Medulla oblongata (tissue), 1 donor: ENCODE data around the gene LRRC32.

Source experiments
- DNase-seq: peaks from one replicate; pipeline ENCODE4 v3.0.0-alpha.2; 2015; ENCODE audit errors: extremely low spot score

LRRC32 gene

DNA sequence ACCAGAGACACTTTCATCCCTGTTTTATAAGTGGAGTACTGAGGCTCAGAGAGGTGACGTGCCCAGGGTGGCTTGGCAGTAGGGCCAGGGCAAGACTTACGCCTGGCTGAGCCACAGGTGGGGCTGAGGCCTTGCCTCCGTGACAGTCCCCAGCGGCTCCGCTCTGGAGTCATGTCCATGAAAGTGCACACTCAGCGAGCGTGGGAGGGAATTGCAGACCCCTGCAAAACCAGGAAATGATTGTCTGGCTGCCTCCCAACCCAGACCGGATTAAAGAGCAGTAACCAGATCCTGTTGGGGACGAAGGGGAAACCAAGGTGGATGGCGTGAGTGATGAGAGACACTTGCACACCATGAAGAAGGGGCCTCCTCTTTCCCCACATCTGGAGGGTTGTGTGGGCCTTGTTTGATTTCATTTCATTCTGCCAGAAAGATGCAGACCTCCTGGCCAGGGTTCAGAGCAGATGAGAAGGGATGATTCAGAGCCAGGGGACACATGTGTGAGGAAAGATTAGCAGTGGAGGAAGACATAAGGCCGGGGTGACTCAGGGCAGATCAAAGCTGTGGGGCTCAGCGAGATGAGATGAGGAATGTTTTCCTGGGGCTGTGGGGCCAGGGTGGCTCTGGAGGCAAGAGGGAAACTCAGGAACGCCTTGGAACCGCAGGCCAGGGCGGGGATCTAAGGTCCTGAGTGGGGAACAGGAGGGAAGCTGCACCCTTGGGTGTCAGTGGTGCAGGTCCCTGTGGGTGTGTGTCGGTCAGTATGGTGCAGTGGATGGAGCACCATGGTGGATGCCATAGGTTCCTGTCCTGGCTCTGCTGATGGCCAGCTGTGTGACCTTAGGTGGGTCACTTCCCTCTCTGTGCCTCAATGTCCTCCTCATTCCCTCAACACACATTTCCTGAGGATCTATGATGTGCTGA lies 29.9 kb upstream of the LRRC32 start:
- no peak for DNase-seq

GRCh38 chr11:76699451-76700091 lies 29.0 kb upstream of the LRRC32 start:
- no peak for DNase-seq

DNA sequence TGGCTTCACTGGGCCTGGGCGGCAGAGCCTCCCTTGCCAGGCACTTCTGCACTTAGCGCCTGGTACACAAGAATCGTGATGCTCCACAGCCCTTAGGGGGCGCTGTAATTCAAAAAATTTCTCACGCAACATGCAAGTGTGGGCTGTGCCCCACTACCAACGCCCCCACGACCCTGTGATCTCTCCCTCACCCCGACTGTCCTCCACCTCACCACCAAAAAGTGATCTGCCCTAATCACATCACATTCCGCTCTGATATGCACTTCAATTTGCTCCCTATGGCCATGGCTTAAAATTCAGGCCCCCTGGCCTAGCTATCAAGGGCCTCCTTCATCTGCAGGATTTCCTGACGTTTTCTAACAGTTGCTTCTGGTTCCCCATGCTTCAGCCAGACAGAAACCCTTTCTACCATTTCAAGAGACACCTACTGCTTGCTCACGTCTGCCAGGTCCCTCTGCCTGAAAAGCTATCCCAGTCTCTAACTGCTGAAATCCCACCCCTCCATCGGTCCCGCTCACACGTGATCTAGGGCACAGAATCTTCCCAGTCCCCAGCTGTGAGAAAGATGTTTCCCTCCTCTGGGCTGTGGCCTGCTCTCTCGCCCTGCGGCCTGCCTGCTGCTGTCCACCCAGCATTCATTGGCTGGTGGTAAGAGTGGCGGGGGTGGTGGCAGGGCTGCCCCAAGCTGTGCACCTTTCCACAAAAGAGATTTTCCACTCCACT lies 27.9 kb upstream of the LRRC32 start:
- DNase-seq: no peak

- no peak for DNase-seq
Observed at GRCh38 chr11:76696756-76697155, 26.2 kb upstream of the LRRC32 start.

DNA sequence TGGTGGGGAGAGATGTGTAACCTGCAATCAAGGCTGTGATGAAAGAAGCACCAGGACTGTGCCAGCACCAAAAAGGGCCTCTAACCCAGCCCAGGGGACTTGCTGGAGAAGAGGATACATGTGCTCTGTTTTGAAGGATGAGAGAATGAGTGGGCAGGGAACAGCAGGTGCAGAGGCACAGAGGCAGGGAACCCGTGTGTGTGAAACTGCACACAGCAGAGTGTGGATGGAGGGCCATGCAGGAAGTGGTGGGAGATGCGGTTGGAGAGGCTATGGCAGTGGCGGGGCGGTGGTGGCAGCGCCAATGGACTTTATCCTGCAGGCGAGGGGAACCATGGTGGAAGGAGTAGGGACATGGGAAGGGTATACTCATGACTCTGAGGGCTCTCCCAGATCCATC lies 25.2 kb upstream of the LRRC32 start:
- DNase-seq: no peak

GRCh38 chr11:76695133-76695532 lies 24.6 kb upstream of the LRRC32 start:
- DNase-seq: no peak

DNA sequence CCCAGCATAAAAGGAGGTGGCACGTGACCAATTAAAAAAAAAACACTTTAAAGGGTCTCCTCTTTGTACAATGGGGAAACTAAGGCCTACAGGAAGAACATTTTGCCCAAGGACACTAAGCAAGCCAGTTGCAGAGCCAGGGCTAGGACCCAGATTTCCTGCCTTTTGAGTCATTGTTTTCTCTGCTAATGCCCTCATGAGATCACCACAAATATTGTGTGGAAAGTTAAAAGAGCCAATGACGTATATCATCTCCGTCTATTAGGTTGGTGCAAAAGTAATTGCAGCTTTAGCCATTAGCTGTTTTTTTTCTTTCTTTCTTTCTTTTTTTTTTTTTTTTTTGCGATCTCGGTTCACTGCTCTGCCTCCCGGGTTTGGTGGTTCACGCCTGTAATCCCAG lies 24.1 kb upstream of the LRRC32 start:
- DNase-seq: no peak

GRCh38 chr11:76693806-76694205 lies 23.3 kb upstream of the LRRC32 start:
- DNase-seq: no peak

DNA sequence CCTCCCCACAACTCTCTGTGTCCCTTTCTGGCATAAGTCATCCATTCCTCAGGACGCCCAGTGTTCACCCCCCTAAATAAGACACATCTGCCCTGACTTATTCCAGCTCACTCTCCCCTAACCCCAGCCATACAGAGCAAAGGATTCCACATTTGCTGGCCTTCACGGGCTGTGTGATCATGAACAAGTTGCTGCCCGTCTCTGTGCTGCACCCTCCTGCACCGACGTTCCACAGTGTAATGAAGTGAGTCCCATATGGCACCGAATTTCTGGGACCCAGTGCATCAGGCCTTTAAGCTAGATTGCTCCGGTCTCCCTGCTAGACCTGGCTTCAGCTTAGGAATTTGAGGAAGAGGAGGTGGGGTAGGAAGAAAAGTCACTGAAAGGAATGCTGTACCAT lies 22.4 kb upstream of the LRRC32 start:
- no peak for DNase-seq

DNA sequence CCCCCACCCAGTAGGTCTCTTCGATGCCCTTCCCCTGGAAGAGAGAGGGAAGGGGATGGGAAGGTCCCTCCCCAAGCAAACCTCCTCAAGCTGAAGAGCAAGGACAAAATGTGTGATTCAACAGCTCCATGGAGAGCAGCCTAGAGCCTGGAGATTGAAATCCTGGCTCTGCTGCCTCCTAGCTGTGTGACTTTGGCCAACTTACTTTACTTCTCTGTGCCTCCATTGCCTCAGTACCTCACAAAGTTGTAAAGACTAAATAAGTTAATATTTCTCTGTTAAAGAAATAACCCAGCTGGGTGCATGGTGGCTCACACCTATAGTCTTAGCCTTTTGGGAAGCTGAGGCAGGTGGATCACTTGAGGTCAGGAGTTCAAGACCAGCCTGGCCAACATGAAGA lies 21.1 kb upstream of the LRRC32 start:
- no peak for DNase-seq

DNA sequence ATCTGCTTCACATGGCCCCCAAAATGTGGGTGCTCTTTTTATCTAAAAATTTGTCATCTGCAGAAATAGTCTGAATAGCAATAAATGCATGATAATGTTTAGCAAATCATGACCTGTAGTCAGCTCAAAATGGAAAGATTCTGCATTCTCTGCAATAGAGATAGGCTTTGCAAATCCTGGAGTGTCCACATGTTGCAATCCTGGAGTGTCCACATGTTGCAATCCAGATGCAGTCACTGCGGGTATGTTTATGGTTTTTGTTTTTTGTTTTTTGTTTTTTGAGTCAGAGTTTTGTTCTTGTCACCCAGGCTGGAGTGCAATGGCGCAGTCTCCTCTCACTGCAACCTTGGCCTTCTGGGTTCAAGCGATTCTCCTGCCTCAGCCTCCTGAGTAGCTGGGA lies 20.2 kb upstream of the LRRC32 start:
- no peak for DNase-seq

DNA sequence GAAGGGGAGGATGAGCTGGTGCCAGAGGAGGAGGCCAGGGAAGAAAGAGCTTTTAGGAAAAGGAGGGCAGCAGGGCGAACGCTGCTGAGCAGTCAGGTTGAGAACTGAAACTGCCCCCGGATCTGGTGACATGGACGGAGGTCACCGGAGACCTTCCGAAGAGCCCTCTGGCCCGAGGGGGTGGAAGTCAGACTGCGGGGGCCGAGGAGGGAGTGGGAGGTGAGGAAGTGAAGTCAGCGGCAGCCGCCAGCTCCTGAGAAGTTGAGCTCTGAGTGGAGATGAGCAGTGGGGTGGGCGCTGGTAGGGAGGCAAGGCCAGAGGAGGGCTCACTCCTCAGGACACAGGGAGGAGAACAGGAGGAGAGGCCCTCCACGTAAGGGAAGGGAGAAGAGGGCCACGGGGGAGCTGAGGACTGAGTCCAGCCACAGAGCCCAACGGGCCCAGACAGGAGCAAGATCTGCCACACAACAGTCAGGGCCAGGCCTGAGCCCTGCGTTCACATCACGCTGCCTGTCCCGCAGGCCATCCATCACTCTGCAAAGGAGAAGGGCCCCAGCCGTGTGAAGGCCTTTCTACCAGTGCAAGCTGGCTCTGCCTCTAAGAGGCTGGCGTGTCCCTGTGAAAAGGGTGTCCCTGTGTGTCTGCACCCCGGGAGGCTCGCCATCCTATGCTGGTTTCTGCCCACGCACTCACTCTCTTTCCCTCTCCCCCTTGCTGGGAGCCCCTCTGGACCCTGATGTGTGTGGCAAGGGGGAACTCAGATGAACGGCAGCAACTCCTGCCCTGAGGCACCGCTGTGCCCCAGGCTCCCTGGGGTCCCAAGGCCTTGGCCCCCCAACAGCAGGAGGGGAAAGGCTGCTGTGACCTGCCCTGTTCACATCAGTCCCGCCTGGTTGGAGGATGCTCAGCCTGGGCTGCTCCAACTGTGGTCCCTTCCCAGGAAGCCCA lies 19.0 kb upstream of the LRRC32 start:
- no peak for DNase-seq

- no peak for DNase-seq
Observed at GRCh38 chr11:76688146-76688545, 17.6 kb upstream of the LRRC32 start.

GRCh38 chr11:76686261-76687079 lies 15.9 kb upstream of the LRRC32 start:
- DNase-seq: no peak

- DNase-seq: no peak
Observed at GRCh38 chr11:76685831-76686230, 15.3 kb upstream of the LRRC32 start.

- DNase-seq: no peak
Observed at GRCh38 chr11:76685237-76685636, 14.7 kb upstream of the LRRC32 start.

DNA sequence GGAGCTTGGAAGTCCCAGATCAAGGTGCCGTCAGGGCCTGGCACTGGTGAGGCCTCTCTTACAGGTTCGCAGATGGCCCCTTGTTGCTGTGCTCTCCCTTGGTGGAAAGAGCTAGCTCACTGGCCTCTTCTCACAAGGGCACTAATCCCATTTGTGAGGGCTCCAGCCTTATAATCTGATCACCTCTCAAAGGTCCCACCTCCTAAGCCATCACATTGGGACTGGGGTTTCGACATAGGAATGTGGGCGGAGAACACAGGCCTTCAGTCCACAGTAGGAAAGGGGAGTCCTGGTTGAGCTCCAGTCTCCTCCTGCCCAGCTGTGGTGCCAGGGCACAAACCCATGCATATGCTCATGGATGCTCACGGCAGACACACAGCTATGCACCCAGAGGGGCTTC lies 14.0 kb upstream of the LRRC32 start:
- no peak for DNase-seq

- DNase-seq: no peak
Observed at GRCh38 chr11:76683161-76684095, 12.9 kb upstream of the LRRC32 start.

GRCh38 chr11:76682684-76683083 lies 12.1 kb upstream of the LRRC32 start:
- DNase-seq: no peak
